GM13977 (cell line): Measurements from ENCODE around the gene C11orf68.

Experiments
- DNase-seq: peaks from one replicate; pipeline ENCODE4 v3.0.0; 2012; ENCODE audit warnings: low spot score
- in situ Hi-C: fragments of 300-500 bp; cut with MboI; formaldehyde crosslinking; loops from one replicate; pipeline ENCODE4 v1.12.0; 2022; ENCODE audit warnings: low sequenced_read_pairs, low pct_unique_long_range_greater_than_20kb, mixed read lengths, inconsistent platforms; ENCODE audit not compliant: unreplicated experiment
- TF ChIP-seq, protein P1 (sequence below): IDR thresholded peaks from 2 replicates; pipeline ENCODE4 v1.5.1; 2012; ENCODE audit warnings: mild to moderate bottlenecking, control low read depth; ENCODE audit not compliant: insufficient read depth; ENCODE audit errors: extremely low read depth, missing control alignments

C11orf68 gene

DNA sequence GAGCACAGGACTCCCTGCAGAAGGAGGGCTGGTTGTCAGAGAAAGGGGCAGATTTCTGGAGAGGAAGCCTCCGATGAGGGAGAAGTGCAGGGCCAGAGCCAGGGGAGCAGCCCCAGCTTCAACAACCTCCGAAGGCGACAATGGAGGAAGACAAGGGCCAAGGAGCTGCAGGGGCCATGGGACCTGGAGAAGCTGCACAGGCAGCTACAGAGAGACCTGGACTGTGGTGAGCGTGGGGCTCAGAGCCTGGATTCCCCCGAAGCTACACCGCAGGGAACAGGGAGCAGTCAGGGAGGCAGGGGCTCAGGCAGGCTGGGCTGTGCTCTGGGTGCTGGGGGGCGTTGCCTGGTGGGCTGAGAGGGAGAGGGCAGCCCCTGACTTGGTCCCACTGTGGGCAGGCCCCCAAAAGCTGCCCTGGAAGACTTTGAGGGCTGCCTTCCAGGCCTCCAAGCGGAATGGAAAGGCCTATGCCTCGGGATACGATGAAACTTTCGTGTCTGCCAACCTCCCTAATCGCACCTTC lies 28.8 kb upstream of the C11orf68 start:
- TF ChIP-seq, protein P1, sequence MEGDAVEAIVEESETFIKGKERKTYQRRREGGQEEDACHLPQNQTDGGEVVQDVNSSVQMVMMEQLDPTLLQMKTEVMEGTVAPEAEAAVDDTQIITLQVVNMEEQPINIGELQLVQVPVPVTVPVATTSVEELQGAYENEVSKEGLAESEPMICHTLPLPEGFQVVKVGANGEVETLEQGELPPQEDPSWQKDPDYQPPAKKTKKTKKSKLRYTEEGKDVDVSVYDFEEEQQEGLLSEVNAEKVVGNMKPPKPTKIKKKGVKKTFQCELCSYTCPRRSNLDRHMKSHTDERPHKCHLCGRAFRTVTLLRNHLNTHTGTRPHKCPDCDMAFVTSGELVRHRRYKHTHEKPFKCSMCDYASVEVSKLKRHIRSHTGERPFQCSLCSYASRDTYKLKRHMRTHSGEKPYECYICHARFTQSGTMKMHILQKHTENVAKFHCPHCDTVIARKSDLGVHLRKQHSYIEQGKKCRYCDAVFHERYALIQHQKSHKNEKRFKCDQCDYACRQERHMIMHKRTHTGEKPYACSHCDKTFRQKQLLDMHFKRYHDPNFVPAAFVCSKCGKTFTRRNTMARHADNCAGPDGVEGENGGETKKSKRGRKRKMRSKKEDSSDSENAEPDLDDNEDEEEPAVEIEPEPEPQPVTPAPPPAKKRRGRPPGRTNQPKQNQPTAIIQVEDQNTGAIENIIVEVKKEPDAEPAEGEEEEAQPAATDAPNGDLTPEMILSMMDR = no peak
- DNase-seq = no peak
- in situ Hi-C loops = no loop called here

DNA sequence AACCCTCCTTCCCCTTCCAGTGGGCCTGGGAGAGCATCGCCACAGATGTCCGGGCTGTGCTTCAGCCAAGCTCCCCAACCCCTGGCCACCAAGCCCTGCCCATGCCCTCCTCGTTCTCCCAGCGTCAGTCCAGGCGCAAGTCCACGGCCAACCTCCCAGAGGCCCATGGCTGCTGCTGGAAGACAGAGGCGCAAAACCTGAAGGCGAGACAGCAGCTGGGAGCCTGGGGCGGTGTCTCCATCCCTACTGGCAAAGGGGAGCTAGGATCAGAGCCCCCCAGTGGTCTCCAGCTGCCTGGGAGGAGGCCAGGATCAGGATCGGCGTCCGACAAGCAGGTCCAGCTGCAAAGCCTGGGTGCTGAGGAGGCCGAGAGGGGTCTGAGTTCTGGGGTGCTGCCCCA lies 28.3 kb upstream of the C11orf68 start:
- no peak for DNase-seq
- TF ChIP-seq, protein P1 = no peak
- in situ Hi-C loops = no loop called here

DNA sequence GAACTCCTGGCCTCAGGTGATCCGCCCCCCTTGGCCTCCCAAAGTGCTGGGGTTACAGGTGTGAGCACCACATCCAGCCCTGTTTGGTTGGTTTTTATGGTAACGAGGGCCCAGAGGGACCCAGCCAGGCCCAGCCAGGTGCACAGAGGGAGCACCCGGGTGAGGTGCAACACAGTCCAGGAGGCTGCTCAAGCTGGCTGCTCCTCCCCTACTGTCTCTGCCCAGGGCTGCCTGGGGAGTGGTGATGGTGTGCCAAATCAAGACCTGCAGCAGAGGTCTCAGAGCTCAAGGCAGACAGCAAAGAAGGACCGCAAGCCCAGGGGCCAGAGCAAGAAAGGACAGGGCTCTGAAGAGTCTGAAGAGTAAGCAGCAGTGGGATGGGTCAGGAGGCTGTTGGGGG lies 27.8 kb upstream of the C11orf68 start:
- in situ Hi-C loops = no loop called here
- no peak for DNase-seq
- TF ChIP-seq, protein P1 = no peak

DNA sequence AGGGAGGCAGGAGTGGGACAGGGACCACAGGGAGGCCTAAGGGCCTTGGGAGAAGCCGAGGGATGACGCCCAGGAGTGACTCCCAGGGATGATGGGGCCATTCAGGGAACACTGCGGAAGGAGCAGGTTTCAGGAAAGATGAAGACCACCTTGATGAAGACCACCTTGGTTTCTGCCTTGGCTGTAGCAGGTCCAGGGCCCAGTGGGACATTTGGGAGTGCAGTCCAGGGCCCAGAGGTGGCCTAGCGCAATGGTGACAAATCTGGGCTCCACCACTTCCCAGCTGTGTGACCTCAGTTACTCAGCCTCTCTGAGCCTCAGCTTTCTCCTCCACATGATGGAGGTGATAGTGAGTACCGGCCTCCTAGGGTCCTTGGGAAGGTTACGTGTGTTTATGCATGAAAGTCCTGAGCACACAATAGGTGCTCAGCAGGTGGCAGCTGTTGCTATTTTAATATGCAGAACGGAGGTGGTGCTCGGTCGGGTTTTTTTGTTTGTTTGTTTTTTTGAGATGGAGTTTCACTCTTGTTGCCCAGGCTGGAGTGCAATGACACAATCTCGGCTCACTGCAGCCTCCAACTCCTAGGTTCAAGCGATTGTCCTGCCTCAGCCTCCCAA lies 27.2 kb upstream of the C11orf68 start:
- in situ Hi-C loops = no loop called here
- DNase-seq = no peak
- TF ChIP-seq, protein P1 = no peak

DNA sequence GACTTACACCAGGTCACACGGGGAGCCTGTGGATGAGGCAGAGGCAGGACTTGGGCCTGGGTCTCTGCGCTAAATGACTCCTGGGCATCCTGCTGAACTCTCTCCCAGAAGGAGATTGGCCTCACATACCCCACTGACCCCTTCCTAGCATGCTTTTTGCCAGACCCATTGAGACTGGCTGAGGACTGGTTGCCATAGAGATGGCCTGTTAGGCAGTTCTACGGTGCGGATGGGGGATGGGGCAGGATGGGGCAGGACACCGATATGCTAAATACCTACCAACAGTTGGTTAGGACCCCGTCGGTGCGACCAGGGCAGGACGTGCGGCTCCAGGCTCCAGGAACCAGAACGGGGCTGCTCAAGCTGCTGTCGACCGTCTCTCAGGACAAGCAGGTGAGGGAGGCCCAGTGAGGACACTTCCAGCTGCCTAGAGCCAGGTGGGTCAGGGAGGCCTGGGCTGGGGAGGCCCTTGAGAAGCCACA lies 26.6 kb upstream of the C11orf68 start, which contains the start of gene TSGA10IP:
TSGA10IP (plus strand) TSS at position 51 of the 482 bp plus-strand sequence; CDS start at position 247, 196 bp downstream.
- TF ChIP-seq, protein P1 = no peak
- in situ Hi-C loops = no loop called here
- DNase-seq = no peak

DNA sequence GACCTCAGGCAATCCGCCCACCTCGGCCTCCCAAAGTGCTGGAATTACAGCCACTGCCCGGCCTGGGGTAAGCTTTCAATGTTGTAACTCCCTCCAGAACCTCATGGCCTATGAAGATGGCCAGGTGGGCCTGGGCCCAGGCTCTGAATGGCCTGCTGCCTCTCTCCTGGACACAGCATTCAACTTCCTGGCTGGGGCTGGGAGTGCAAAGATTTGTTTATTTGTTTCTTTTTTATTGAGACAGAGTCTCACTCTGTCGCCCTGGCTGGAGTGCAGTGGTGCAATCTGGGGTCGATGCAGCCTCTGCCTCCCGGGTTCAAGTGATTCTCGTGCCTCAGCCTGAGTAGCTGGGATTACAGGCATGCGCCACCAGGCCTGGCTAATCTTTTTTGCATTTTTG lies 25.9 kb upstream of the C11orf68 start:
- in situ Hi-C loops = no loop called here
- TF ChIP-seq, protein P1 = no peak
- DNase-seq = no peak
